ENCODE data around the gene GSE1. TPM values are rescaled to one million over a fixed set of nuclear protein-coding genes. Genes with fewer than 3 reads are reported as not detected.

GSE1 gene
- total RNA-seq, 1 experiment from 2014 or later: 90.2 TPM

DNA sequence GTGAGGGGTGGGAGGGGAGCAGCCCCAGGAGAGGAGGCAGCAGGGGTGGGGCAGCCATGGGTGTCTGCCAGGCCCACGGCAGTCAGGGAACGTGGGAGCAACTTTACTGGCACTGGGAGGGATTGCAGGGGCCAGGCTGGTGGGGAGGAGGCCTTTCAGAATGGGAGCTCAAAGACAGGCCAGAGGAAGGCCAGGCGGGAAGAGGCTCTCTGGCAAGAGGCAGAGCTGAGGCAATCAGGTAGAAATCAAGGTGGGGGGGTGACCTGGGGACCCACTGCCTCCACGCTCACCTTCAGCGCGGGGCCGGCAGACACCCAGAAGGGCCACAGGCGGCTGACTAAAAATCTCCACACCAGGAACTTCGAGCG lies 11.9 kb upstream of the GSE1 start:
- Histone ChIP-seq H2AFZ (ENCODE audit: low read depth, low read length, poor library complexity, severe bottlenecking) (no peak overlapping the region), H3K27ac (ENCODE audit: low read depth, low read length) (no peak overlapping the region), H3K4me2 (ENCODE audit: low read length) (no peak overlapping the region), H3K9me2 (ENCODE audit: insufficient read depth) (no peaks in the 10 kb centered on the region), H3K79me2 (ENCODE audit: insufficient read depth, low read length) (no peaks in the 10 kb centered on the region), H4K20me1 (ENCODE audit: insufficient read depth) (no peaks in the 10 kb centered on the region), H3K4me3 (replicated peaks in 1 of 2; ENCODE audit: low read depth in 1 of 2, low read length in 2 of 2) (no peak overlapping the region), H3K27me3 (ENCODE audit: insufficient read depth, low read length) (no peaks in the 10 kb centered on the region), H3K36me3 (ENCODE audit: control insufficient read depth in 1 of 2, insufficient read depth in 2 of 2, low read length in 2 of 2) (no peaks in the 10 kb centered on the region), H3K9ac (ENCODE audit: low read length) (no peak overlapping the region), H3K9me3 (ENCODE audit: control insufficient read depth in 1 of 2, insufficient read depth in 1 of 2, low read depth in 1 of 2, low read length in 2 of 2) (no peaks in the 10 kb centered on the region), H3K4me1 (ENCODE audit: control insufficient read depth in 1 of 2, insufficient read depth in 2 of 2, low read length in 2 of 2) (0 out of 4 replicates have a peak, but pooled peaks cover 0 to 4% of the 10 kb centered on the region in 2 experiments)
- intact Hi-C loops (cut with micrococcal nuclease): no loop called here
- POLR2A ChIA-PET: no interaction called here
- ATAC-seq: no peak
- TF ChIP-seq, protein P1, sequence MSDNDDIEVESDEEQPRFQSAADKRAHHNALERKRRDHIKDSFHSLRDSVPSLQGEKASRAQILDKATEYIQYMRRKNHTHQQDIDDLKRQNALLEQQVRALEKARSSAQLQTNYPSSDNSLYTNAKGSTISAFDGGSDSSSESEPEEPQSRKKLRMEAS (IDR thresholded peaks at IDR 0.05): no peak
- TF ChIP-seq EGR1 (IDR thresholded peaks at IDR 0.05; ENCODE audit: low read depth) (no peak), CBX3 (IDR thresholded peaks at IDR 0.05; ENCODE audit: low read depth) (no peak), TCF7L2 (IDR thresholded peaks at IDR 0.05; ENCODE audit: borderline replicate concordance, extremely low read depth, insufficient read depth, insufficient read length) (no peak), ZFX (IDR thresholded peaks at IDR 0.05) (no peak), ZNF274 (IDR thresholded peaks at IDR 0.05; ENCODE audit: low read depth, low read length) (no peak), POLR2A (IDR thresholded peaks at IDR 0.05; ENCODE audit: borderline replicate concordance, extremely low read depth, insufficient read depth, insufficient read length) (no peak), JUND (IDR thresholded peaks at IDR 0.05) (no peak), SIN3A (IDR thresholded peaks at IDR 0.05; ENCODE audit: low read depth) (no peak), POLR2AphosphoS5 (IDR thresholded peaks at IDR 0.05; ENCODE audit: low read depth, low read length) (no peak), EZH2phosphoT487 (IDR thresholded peaks at IDR 0.05; ENCODE audit: borderline replicate concordance) (no peak), EZH2 (IDR thresholded peaks at IDR 0.05) (no peak), FOSL1 (IDR thresholded peaks at IDR 0.05; ENCODE audit: low read depth) (no peak), SP1 (IDR thresholded peaks at IDR 0.05; ENCODE audit: low read depth) (no peak), YY1 (IDR thresholded peaks at IDR 0.05; ENCODE audit: extremely low read depth, insufficient replicate concordance, low read depth, low read length) (no peak)
- TF ChIP-seq, protein P2, sequence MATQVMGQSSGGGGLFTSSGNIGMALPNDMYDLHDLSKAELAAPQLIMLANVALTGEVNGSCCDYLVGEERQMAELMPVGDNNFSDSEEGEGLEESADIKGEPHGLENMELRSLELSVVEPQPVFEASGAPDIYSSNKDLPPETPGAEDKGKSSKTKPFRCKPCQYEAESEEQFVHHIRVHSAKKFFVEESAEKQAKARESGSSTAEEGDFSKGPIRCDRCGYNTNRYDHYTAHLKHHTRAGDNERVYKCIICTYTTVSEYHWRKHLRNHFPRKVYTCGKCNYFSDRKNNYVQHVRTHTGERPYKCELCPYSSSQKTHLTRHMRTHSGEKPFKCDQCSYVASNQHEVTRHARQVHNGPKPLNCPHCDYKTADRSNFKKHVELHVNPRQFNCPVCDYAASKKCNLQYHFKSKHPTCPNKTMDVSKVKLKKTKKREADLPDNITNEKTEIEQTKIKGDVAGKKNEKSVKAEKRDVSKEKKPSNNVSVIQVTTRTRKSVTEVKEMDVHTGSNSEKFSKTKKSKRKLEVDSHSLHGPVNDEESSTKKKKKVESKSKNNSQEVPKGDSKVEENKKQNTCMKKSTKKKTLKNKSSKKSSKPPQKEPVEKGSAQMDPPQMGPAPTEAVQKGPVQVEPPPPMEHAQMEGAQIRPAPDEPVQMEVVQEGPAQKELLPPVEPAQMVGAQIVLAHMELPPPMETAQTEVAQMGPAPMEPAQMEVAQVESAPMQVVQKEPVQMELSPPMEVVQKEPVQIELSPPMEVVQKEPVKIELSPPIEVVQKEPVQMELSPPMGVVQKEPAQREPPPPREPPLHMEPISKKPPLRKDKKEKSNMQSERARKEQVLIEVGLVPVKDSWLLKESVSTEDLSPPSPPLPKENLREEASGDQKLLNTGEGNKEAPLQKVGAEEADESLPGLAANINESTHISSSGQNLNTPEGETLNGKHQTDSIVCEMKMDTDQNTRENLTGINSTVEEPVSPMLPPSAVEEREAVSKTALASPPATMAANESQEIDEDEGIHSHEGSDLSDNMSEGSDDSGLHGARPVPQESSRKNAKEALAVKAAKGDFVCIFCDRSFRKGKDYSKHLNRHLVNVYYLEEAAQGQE (IDR thresholded peaks at IDR 0.05; ENCODE audit: low read depth): no peak
- TF ChIP-seq, protein P3, sequence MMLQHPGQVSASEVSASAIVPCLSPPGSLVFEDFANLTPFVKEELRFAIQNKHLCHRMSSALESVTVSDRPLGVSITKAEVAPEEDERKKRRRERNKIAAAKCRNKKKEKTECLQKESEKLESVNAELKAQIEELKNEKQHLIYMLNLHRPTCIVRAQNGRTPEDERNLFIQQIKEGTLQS (IDR thresholded peaks at IDR 0.05): no peak
- TF ChIP-seq, protein P4, sequence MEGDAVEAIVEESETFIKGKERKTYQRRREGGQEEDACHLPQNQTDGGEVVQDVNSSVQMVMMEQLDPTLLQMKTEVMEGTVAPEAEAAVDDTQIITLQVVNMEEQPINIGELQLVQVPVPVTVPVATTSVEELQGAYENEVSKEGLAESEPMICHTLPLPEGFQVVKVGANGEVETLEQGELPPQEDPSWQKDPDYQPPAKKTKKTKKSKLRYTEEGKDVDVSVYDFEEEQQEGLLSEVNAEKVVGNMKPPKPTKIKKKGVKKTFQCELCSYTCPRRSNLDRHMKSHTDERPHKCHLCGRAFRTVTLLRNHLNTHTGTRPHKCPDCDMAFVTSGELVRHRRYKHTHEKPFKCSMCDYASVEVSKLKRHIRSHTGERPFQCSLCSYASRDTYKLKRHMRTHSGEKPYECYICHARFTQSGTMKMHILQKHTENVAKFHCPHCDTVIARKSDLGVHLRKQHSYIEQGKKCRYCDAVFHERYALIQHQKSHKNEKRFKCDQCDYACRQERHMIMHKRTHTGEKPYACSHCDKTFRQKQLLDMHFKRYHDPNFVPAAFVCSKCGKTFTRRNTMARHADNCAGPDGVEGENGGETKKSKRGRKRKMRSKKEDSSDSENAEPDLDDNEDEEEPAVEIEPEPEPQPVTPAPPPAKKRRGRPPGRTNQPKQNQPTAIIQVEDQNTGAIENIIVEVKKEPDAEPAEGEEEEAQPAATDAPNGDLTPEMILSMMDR (IDR thresholded peaks at IDR 0.05 in 2 of 3, conservative IDR thresholded peaks at IDR 0.05 in 1 of 3; ENCODE audit: borderline replicate concordance in 1 of 3, insufficient read depth in 1 of 3, low read depth in 2 of 3, low read length in 2 of 3): no peak
- TF ChIP-seq, protein P5, sequence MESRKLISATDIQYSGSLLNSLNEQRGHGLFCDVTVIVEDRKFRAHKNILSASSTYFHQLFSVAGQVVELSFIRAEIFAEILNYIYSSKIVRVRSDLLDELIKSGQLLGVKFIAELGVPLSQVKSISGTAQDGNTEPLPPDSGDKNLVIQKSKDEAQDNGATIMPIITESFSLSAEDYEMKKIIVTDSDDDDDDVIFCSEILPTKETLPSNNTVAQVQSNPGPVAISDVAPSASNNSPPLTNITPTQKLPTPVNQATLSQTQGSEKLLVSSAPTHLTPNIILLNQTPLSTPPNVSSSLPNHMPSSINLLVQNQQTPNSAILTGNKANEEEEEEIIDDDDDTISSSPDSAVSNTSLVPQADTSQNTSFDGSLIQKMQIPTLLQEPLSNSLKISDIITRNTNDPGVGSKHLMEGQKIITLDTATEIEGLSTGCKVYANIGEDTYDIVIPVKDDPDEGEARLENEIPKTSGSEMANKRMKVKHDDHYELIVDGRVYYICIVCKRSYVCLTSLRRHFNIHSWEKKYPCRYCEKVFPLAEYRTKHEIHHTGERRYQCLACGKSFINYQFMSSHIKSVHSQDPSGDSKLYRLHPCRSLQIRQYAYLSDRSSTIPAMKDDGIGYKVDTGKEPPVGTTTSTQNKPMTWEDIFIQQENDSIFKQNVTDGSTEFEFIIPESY (IDR thresholded peaks at IDR 0.05; ENCODE audit: extremely low read depth, insufficient replicate concordance, low read length): no peak
- no TSS peak for BruUV-seq (replicated peaks)
- DNase-seq (ENCODE audit: low read depth, low spot score): no peak
- RAD21 ChIA-PET (ENCODE audit: low non-redundant PET in 1 of 2, low total read pairs in 2 of 2, uncharacterized antibody in 2 of 2, unreplicated experiment in 2 of 2): no interaction called here
- CTCF ChIA-PET: no interaction called here
